ENCODE results near the gene NCAM1.

The NCAM1 gene

DNA sequence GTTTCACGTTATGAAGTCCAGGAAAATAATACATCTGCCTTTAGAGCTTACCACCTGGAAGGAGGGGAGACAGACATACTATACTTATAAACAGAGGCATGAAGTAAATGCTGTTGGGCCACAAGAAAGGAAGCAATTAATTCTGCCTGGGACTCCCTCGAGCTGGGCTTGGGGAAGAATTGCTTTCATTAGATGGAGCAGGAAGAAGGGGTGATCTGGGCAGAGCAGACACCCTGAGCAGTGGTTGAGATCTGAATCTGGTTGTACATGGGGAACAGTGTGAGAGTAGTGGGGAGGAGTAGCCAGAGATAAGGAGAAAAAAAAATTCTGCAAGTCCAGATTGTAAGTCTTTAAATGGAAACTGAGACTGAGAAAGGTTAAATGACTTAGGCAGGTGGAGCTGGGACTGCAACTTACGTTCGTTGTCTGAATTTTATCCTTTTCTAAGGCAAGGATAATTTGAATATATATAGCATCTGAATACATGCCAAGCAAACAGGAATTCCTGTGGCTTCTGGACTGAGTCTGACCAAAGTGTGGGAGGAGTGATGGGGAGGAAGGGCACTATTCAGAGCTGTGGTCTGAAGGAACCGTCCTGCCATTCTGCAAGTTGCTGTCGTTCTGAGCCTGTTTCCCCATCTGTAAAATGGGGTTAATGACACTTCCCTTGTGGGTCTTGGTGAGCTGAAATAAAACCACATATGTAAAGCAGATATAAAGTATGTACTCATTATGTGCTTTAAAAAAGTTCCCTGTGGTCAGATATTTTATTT is 7.9 kb downstream of the NCAM1 start:
- DNase-seq (ENCODE audit: low read depth in 2 of 2) = no peak

- DNase-seq (ENCODE audit: low read depth in 2 of 2) = no peak
Measured at GRCh38 chr11:112971195-112971594, 10.0 kb downstream of the NCAM1 start.

- no peak for DNase-seq (ENCODE audit: low read depth in 2 of 2)
Measured at GRCh38 chr11:112971827-112972226, 10.6 kb downstream of the NCAM1 start.

- DNase-seq (ENCODE audit: low read depth in 2 of 2) = no peak
Measured at GRCh38 chr11:112972399-112973145, 11.4 kb downstream of the NCAM1 start.

GRCh38 chr11:112975051-112975450 is 13.8 kb downstream of the NCAM1 start:
- DNase-seq (ENCODE audit: low read depth in 2 of 2) = no peak

GRCh38 chr11:112975493-112975892 is 14.3 kb downstream of the NCAM1 start:
- no peak for DNase-seq (ENCODE audit: low read depth in 2 of 2)

- DNase-seq (ENCODE audit: low read depth in 2 of 2) = no peak
Measured at GRCh38 chr11:112977755-112978154, 16.5 kb downstream of the NCAM1 start.

DNA sequence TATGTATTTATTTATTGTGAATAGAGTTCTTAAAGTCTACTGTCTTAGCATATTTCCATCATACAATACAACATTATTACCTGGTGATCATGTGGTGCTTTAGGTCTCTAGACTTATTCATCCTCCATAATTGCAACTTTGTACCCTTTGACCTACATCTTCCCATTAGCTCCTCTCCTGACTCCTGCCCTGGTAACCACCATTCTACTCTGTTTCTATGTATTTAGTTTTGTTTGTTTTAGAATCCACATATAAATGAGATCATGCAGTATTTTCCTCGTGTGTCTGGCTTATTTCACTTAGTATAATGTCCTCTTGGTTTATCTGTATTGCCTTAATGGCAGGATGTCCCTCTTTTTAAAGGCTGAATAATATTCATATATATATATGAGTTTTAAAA is 22.7 kb downstream of the NCAM1 start:
- DNase-seq (ENCODE audit: low read depth in 2 of 2) = no peak

- DNase-seq (ENCODE audit: low read depth in 2 of 2) = no peak
Measured at GRCh38 chr11:112989198-112989597, 28.0 kb downstream of the NCAM1 start.

GRCh38 chr11:112993808-112994207 is 32.6 kb downstream of the NCAM1 start:
- no peak for DNase-seq (ENCODE audit: low read depth in 2 of 2)

GRCh38 chr11:112995423-112996090 is 34.3 kb downstream of the NCAM1 start:
- no peak for DNase-seq (ENCODE audit: low read depth in 2 of 2)

GRCh38 chr11:112996994-112997393 is 35.8 kb downstream of the NCAM1 start:
- no peak for DNase-seq (ENCODE audit: low read depth in 2 of 2)

DNA sequence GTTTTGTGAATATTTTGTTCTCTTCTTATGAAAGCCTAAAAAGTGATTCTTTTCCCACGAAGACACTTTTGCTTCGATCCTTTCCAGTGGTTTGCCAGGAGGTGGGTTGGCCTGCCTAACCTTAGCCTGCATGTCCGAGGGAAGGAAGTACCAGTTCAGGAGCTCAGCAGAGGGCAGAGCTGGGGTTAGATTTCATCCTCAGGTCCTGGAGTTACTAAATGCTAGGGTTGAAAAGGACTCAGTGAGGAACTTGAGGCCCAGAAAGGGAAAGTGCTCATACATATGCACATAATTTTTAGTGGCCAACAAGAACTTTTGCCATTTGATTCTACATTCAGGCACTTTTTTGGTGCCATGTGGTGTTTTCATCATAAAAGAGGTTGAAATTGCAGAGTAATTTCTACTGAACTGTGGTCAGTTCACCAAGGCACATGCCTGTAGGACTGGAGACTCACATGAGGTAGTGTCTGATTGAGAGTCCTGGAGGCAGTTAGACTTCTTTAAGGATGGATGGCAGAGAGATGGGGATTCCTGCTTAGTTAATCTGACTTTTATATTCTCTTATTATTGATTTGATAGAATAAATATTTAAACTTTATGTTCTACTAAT is 36.7 kb downstream of the NCAM1 start:
- no peak for DNase-seq (ENCODE audit: low read depth in 2 of 2)

DNA sequence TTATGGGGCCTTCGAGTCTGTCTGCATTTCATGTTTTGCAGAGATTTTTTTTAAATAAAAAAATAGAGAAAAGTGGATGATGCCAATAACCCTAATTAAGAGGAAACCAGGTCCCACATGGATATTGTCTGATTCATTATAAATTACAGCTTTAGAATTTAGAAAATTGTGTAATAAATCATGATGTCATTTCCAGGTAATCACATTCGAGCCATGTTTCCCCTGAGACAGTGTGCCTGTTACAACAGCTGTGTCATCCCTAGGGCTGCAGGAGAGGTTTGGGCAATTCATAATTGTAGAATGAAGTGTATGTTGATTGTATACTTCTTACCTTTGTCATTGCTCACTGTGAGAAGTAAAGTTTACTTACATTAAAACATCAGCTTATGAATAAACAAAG is 38.3 kb downstream of the NCAM1 start:
- no peak for DNase-seq (ENCODE audit: low read depth in 2 of 2)

GRCh38 chr11:113001709-113002108 is 40.5 kb downstream of the NCAM1 start:
- DNase-seq (ENCODE audit: low read depth in 2 of 2) = no peak

DNA sequence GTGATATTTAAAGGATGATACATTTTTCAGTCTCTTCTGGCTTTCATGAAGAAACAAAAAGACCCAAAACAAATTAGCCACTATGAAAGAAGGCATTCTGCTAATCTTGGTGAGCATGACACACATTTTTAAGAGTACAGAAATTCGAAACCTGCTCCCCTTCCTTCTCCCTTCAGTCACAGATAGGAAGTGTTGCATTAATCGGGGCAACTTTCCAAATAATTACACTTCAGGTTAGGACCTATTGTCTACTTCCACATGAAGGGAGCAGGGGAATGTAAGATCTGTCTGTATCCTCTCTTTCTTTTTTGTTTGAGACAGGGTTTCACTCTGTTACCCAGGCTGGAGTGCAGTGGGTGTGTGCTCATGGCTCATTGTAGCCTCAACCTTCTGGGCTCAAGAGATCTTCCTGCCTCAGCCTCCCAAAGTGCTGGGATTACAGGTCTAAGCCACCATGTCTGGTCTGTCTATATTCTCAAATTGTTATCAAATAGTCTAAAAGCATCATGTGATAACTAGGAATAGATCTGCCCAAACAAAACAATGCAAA is 45.8 kb downstream of the NCAM1 start:
- no peak for DNase-seq (ENCODE audit: low read depth in 2 of 2)

DNA sequence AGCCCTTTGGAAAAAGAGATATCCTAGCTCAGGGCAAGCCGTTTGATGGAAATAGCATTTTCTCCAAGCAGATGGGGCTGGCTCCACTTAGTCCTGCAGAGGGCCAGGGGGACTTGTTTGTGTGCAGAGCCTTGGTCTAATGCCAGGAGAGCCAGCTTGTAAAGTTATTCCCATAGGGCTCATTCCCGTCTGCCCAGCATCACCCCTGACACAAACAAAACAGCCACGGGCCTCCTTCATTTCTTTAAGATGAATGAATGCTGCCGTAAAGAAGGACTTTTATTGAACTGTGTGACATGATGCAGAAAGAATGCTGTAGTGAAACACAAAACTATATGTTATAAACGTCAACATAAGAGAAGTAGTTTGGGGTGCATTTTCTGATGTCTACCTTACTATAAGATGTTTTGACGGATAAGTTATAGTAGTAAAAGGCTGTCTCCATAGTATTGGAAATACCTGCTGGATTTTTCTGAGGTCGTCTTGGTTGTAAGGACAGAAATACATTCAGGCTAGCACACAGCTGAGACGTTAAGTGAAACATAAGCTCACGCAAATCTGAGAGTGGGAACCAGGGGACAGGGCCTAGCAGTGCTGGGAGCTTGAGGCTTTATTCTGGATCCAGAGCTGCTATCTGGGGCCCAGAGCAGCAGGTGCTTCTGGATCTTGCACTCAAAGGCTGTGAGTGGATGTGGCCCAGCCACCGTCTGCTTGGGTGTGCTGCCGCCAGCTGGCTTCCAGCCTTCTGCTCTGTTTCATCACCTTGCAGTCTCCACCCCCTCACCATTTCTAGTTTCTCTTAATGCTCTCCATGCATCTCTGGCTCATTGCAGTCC is 53.3 kb downstream of the NCAM1 start:
- DNase-seq (ENCODE audit: low read depth in 2 of 2) = no peak

DNA sequence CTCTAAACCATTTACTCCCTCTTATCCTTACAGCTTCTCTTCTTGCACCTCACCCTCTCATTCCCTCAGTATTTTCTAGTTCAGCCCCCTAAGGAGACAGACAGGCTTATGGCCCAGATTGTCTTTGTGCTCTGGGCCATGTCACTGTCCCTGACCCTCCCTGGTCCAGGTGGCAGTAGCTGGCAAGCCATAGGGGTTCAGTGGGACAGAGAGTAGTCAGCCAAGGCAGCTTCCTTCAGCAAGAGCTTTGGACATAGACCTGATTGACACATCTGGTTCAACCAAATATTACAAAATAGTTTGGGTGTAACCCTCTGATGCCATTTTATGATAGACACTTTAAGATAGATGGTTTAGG is 53.9 kb downstream of the NCAM1 start:
- DNase-seq (ENCODE audit: low read depth in 2 of 2) = no peak

GRCh38 chr11:113016905-113017304 is 55.7 kb downstream of the NCAM1 start:
- DNase-seq (ENCODE audit: low read depth in 2 of 2) = no peak

- no peak for DNase-seq (ENCODE audit: low read depth in 2 of 2)
Measured at GRCh38 chr11:113018913-113019312, 57.7 kb downstream of the NCAM1 start.

- DNase-seq (ENCODE audit: low read depth in 2 of 2) = no peak
Measured at GRCh38 chr11:113019711-113020110, 58.5 kb downstream of the NCAM1 start.
